ENCODE measurements around the gene CCDC88A.
"Not testable (repeated sequence)": the region's sequence is repeated elsewhere in the genome, so short reads cannot be mapped to it uniquely, and the experiment has no call there.

The CCDC88A gene

GRCh38 chr2:55408098-55408882, 11.4 kb downstream of the CCDC88A start:
- Mint-ChIP-seq H3K36me3 (peaks cover 1% of the 10 kb centered on the region), H3K27me3 (no peaks in the 10 kb centered on the region), H3K4me1 (no peaks in the 10 kb centered on the region), H3K4me3 (no peak overlapping the region), H3K27ac (no peak overlapping the region), H3K9me3 (no peaks in the 10 kb centered on the region)

DNA sequence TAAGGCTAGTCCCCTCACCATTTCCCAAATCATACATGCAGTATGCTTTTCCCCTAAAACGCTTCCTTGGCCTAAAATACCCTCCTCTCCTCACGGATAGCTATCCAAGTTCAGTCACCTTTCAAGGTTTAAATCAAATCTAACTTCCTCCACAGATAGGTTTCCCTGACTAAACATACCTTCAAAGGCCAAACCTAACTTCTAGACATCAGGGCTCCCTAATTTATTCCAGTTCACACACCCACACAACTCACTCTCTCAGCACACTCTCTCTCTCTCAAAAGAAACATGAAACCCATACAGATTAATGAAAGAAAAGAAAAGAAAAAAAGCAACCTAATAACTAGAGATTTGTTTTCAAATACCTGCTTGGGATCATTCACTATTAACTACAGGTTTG, 14.5 kb downstream of the CCDC88A start:
- Mint-ChIP-seq H3K4me1 (no peaks in the 10 kb centered on the region), H3K4me3 (no peak overlapping the region), H3K36me3 (peaks cover 3% of the 10 kb centered on the region), H3K27me3 (no peaks in the 10 kb centered on the region), H3K9me3 (no peaks in the 10 kb centered on the region), H3K27ac (no peak overlapping the region)

DNA sequence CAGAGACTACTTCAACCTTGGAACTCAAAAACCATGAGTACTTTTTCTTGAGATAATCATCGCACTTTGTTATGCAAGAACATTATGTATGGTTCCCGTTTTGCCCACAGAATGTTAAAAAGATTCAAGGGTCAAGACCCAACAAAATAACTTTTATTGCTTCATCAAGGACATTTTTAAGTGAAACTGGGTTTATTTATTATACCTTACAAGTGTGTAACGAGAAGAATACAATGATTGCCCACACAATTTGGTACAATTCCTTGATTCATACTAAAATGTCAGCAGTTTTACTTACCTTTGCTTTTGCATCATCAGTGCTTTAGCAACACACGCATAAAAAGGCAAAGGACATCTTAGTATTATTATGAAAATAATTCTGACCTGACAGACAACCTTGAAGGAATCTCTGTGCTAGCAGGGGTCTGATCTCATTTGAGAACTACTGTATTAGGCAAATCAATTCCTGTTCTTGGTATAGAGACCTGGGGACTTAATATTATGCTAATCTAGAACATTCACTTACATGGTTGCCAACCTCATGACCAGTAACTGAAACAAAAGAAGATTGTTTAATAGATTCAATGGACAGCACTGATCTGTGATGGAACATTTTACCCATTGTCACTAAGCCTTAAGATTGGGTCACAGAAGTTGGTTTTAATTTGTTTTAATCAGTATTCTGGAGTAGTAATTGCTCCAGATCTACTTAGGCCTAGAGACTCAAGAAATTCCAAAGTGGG, 16.2 kb downstream of the CCDC88A start:
- H3K4me1 Mint-ChIP-seq, result no peaks in the 10 kb centered on the region
- H3K27ac Mint-ChIP-seq, result no peak overlapping the region
- peaks cover 5% of the 10 kb centered on the region for H3K36me3 Mint-ChIP-seq
- H3K4me3 Mint-ChIP-seq, result no peak overlapping the region
- H3K27me3 Mint-ChIP-seq, result no peaks in the 10 kb centered on the region
- no peaks in the 10 kb centered on the region for H3K9me3 Mint-ChIP-seq

DNA sequence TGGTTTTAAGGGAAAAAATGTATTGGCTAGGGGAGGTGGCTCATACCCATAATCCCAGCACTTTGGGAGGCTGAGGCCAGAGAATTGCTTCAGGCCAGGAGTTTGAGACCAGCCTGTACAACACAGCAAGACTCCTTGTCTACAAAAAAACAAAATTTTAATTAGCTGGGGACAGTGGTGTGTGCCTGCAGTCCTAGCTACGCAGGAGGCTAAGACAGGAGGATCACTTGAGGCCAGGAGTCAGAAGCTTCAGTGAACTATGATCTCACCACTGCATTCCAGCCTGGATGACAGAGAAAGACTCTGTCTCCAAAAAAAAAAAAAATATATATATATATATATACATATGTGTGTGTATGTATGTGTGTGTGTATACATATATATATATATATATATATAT, 18.5 kb downstream of the CCDC88A start:
- no peaks in the 10 kb centered on the region for H3K27me3 Mint-ChIP-seq
- H3K4me1 Mint-ChIP-seq, result no peaks in the 10 kb centered on the region
- no peak overlapping the region for H3K4me3 Mint-ChIP-seq
- H3K9me3 Mint-ChIP-seq, result no peaks in the 10 kb centered on the region
- peaks cover 4% of the 10 kb centered on the region for H3K36me3 Mint-ChIP-seq
- no peak overlapping the region for H3K27ac Mint-ChIP-seq

DNA sequence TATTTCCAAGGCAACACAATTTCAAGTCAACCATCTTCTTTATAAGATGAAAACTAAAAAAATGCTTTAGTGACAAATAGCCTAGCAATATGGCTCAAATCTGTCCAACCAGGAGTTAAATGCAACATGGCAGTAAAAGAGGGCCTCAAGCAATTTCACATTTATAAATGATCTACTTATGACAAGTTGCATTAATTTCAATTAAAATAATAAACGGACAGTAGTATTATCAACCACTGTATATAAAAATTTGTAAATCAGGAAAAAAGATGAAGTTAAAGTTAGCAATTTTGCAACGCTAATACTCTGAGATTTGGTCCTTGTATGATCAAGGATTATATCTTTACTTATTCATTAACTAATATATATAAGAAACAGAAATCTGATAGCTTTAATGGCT, 19.3 kb downstream of the CCDC88A start:
- no peak overlapping the region for H3K27ac Mint-ChIP-seq
- H3K27me3 Mint-ChIP-seq, result no peaks in the 10 kb centered on the region
- H3K4me3 Mint-ChIP-seq, result no peak overlapping the region
- H3K4me1 Mint-ChIP-seq, result no peaks in the 10 kb centered on the region
- peaks cover 4% of the 10 kb centered on the region for H3K36me3 Mint-ChIP-seq
- H3K9me3 Mint-ChIP-seq, result no peaks in the 10 kb centered on the region

DNA sequence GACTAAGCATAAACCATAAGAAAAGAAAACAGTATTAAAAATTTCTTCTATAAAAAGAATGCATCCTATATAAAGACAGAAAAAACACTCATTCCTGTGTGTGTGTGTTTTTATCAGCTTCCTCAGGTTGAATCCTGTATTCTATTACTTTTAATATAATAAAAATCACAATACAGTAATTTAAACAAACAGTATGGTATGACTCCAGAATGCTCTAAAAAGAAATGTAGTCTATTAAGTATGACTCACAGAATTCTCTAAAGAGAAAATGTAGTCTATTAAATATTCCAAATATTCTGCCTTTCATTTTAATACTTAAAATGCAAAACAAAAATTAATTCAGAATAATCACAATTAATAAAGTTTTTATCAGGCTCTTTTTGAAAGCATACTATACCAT, 19.8 kb downstream of the CCDC88A start:
- Mint-ChIP-seq H3K27me3 (no peaks in the 10 kb centered on the region), H3K4me1 (no peaks in the 10 kb centered on the region), H3K4me3 (no peak overlapping the region), H3K27ac (no peak overlapping the region), H3K36me3 (peaks cover 4% of the 10 kb centered on the region), H3K9me3 (no peaks in the 10 kb centered on the region)

- H3K4me1 Mint-ChIP-seq, result no peaks in the 10 kb centered on the region
Measured at GRCh38 chr2:55395724-55396605, 23.7 kb downstream of the CCDC88A start.

GRCh38 chr2:55391615-55392242, 27.9 kb downstream of the CCDC88A start:
- H3K27me3 Mint-ChIP-seq, result no peaks in the 10 kb centered on the region
- peaks cover 7% of the 10 kb centered on the region for H3K9me3 Mint-ChIP-seq
- H3K36me3 Mint-ChIP-seq, result peaks cover 4% of the 10 kb centered on the region
- H3K4me1 Mint-ChIP-seq, result no peaks in the 10 kb centered on the region
- H3K27ac Mint-ChIP-seq, result no peak overlapping the region
- H3K4me3 Mint-ChIP-seq, result no peak overlapping the region

More at GRCh38 chr2:55395724-55396605, 23.7 kb downstream of the CCDC88A start:
- Mint-ChIP-seq H3K36me3 (peaks cover 6% of the 10 kb centered on the region), H3K27me3 (no peaks in the 10 kb centered on the region), H3K4me3 (no peak overlapping the region), H3K9me3 (peaks cover 4% of the 10 kb centered on the region), H3K27ac (no peak overlapping the region)

DNA sequence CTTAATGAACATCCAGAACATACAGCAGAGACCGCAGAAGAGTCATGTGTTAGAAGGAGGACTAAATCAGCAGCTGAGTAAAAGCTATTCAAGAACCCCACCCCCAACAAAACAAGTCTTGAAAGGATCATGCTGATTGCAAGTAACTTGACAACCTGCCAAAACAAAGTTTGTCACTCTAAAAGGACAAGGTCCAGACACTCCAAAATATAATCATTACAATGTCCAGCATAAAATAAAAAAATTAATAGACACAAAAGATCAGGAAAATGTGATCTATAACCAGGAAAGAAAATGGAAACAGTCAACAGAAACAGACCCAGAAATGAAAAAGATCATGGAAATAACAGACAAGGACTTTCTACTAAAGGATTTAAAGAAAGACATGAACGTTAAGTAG, 28.5 kb downstream of the CCDC88A start:
- Mint-ChIP-seq H3K27ac (no peak overlapping the region), H3K4me1 (no peaks in the 10 kb centered on the region), H3K9me3 (peaks cover 7% of the 10 kb centered on the region), H3K27me3 (no peaks in the 10 kb centered on the region), H3K4me3 (no peak overlapping the region), H3K36me3 (peaks cover 4% of the 10 kb centered on the region)

DNA sequence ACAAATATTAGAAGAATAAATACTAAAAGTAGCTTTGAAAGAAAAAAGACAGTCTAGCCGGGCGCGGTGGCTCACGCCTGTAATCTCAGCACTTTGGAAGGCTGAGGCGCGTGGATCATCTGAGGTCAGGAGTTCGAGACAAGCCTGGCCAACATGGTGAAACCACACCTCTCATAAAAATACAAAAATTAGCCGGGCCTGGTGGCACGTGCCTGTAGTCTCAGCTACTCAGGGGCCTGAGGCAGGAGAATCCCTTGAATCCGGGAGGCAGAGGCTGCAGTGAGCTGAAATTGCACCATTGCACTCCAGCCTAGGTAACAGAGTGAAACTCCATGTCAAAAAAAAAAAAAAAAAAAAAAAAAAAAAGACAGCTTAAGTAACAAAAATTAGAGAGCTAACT, 34.1 kb downstream of the CCDC88A start:
- not testable (repeated sequence) for H3K4me1 Mint-ChIP-seq

DNA sequence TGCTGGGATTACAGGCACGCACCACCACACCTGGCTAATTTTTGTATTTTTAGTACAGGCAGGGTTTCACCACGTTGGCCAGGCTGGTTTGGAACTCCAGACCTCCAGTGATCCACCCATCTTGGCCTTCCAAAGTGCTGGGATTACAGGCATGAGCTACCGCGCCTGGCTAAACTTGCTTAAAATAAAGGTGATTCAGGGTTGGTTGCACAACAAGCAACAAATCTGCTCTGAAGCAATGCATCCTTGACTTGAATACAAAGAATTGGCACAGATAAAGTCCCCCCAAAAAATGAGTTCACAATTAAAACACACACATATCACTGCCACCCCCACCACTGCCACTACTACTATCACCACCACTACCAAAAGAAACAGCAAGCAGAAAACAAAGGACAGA, 34.9 kb downstream of the CCDC88A start:
- H3K36me3 Mint-ChIP-seq, result peaks cover 1% of the 10 kb centered on the region
- H3K4me3 Mint-ChIP-seq, result no peak overlapping the region
- no peaks in the 10 kb centered on the region for H3K9me3 Mint-ChIP-seq
- H3K4me1 Mint-ChIP-seq, result no peaks in the 10 kb centered on the region
- H3K27ac Mint-ChIP-seq, result no peak overlapping the region
- H3K27me3 Mint-ChIP-seq, result no peaks in the 10 kb centered on the region

More for the DNA sequence above, 34.1 kb downstream of the CCDC88A start:
- not testable (repeated sequence) for H3K27ac Mint-ChIP-seq, H3K27me3 Mint-ChIP-seq, H3K36me3 Mint-ChIP-seq, H3K9me3 Mint-ChIP-seq, H3K4me3 Mint-ChIP-seq

GRCh38 chr2:55371376-55371775, 48.3 kb downstream of the CCDC88A start:
- no peaks in the 10 kb centered on the region for H3K4me1 Mint-ChIP-seq
- no peaks in the 10 kb centered on the region for H3K36me3 Mint-ChIP-seq
- H3K9me3 Mint-ChIP-seq, result no peaks in the 10 kb centered on the region
- no peak overlapping the region for H3K4me3 Mint-ChIP-seq
- H3K27me3 Mint-ChIP-seq, result no peaks in the 10 kb centered on the region
- no peak overlapping the region for H3K27ac Mint-ChIP-seq

DNA sequence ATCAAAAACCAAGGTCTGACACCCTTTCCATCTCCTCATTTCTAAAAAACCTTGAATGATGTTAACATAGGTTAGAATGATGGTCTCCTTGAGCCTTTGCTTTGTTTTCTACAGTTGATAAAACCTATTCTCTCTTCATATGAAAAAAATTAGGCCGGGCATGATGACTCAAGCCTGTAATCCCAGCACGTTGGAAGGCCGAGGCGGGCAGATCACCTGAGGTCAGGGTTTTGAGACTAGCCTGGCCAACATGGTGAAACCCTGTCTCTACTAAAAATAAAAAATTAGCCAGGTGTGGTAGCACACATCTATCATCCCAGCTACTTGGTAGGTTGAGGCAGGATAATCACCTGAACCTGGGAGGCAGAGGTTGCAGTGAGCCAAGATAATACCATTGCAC, 49.4 kb downstream of the CCDC88A start:
- Mint-ChIP-seq H3K36me3 (no peaks in the 10 kb centered on the region), H3K4me3 (no peak overlapping the region), H3K9me3 (no peaks in the 10 kb centered on the region)

GRCh38 chr2:55365303-55365702, 54.4 kb downstream of the CCDC88A start:
- Mint-ChIP-seq H3K9me3 (no peaks in the 10 kb centered on the region), H3K4me1 (no peaks in the 10 kb centered on the region), H3K27me3 (no peaks in the 10 kb centered on the region), H3K36me3 (peaks cover 4% of the 10 kb centered on the region), H3K27ac (no peak overlapping the region), H3K4me3 (no peak overlapping the region)

More for the DNA sequence above, 49.4 kb downstream of the CCDC88A start:
- Mint-ChIP-seq H3K27ac (no peak overlapping the region), H3K4me1 (no peaks in the 10 kb centered on the region), H3K27me3 (no peaks in the 10 kb centered on the region)

Data from activated naive CD4-positive, alpha-beta T cell treated with anti-CD3 and anti-CD28 coated beads, Interleukin-2, amount 50 U/mL, for 24 hours (primary cell).